GM18526 (cell line): ENCODE measurements around the gene ALDH6A1.
A peak's percentile ranks its signal among the peaks of the same experiment; 100 is the strongest.

ENCODE experiments used
- POLR2A ChIP-seq: IDR thresholded peaks from 3 replicates; pipeline ENCODE4 v1.6.1; 2011; ENCODE audit not compliant: insufficient read length; ENCODE audit errors: extremely low read depth

ALDH6A1 gene

GRCh38 chr14:74084277-74085046 lies at the start of gene ALDH6A1, which contains the start of gene LIN52:
Gene ALDH6A1 (minus strand): TSS chr14:74084453. CDS start chr14:74084394, 59 bp downstream.
Gene LIN52 (plus strand): TSS chr14:74084956. CDS start chr14:74084975, 19 bp downstream.
- peak; percentile 74 for TF ChIP-seq POLR2A

- no peak for TF ChIP-seq POLR2A
Measured at GRCh38 chr14:74127634-74128033, 43.4 kb upstream of the ALDH6A1 start.

GRCh38 chr14:74126315-74127013 lies 42.2 kb upstream of the ALDH6A1 start:
- no peak for TF ChIP-seq POLR2A

GRCh38 chr14:74109369-74109768 lies 25.1 kb upstream of the ALDH6A1 start:
- no peak for TF ChIP-seq POLR2A

GRCh38 chr14:74105381-74105780 lies 21.1 kb upstream of the ALDH6A1 start:
- no peak for TF ChIP-seq POLR2A

- no peak for TF ChIP-seq POLR2A
Measured at GRCh38 chr14:74089251-74090020, 5.2 kb upstream of the ALDH6A1 start.

- TF ChIP-seq POLR2A: no peak
Measured at GRCh38 chr14:74085828-74086227, 1.6 kb upstream of the ALDH6A1 start.

GRCh38 chr14:74085047-74085637 lies 889 bp upstream of the ALDH6A1 start:
- TF ChIP-seq POLR2A: no peak

GRCh38 chr14:74083784-74084276 lies 423 bp downstream of the ALDH6A1 start:
- no peak for TF ChIP-seq POLR2A

GRCh38 chr14:74083161-74083560 lies 1.1 kb downstream of the ALDH6A1 start:
- TF ChIP-seq POLR2A: no peak

- TF ChIP-seq POLR2A: no peak
Measured at GRCh38 chr14:74081491-74081890, 2.8 kb downstream of the ALDH6A1 start.

GRCh38 chr14:74080820-74081460 lies 3.3 kb downstream of the ALDH6A1 start:
- TF ChIP-seq POLR2A: no peak

GRCh38 chr14:74077401-74077800 lies 6.9 kb downstream of the ALDH6A1 start:
- TF ChIP-seq POLR2A: no peak

- no peak for TF ChIP-seq POLR2A
Measured at GRCh38 chr14:74065746-74066575, 18.3 kb downstream of the ALDH6A1 start.
